ENCODE measurements around the gene TBC1D23. TPM values are rescaled to one million over a fixed set of nuclear protein-coding genes. Genes with fewer than 3 reads are reported as not detected.

Gene TBC1D23
- total and polyA plus RNA-seq, 9 of the 15 experiments (the other 6 are each of a cell fraction or from before 2014, with no cell fraction given), result 23.4 to 85.8 (median 43.7) TPM

DNA sequence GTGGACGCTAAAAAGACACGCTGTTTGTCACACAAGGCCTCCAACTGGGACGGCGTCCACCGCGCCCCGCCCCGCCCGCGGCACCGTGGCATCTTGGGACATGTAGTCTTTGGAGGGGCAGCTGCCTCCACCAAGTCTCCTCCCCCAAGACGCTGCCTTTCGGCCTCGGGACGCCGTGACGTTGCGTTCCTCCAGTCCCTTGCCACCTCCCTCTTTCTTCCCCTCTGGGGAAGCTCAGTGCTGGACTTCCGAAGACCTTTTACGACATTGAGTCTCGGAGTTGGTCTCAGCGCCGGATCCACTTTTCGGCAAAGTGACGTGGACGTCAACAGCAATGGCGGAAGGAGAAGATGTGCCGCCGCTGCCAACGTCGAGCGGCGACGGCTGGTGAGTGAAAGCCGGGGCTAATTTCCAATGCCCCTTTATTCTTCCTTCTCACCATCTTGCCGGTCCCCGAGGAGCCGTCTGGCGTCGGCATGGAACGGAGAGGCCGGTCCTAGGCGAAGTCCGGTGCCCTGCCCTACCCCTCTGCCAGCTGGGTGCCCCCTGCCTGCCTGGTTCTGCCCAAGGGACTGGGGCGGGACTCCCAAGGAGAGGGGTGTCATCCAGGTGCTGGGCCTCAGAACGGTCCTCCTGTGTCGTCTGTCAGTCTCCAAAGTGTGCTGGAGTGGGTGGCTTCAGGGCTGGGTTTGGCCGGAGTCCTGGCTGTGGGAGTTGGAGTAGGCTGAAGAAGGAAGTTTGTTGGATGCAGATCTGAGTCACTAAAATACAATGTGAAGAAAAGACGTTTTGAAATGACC, at the start of gene TBC1D23 (continued):
- TF ChIP-seq, protein P1, sequence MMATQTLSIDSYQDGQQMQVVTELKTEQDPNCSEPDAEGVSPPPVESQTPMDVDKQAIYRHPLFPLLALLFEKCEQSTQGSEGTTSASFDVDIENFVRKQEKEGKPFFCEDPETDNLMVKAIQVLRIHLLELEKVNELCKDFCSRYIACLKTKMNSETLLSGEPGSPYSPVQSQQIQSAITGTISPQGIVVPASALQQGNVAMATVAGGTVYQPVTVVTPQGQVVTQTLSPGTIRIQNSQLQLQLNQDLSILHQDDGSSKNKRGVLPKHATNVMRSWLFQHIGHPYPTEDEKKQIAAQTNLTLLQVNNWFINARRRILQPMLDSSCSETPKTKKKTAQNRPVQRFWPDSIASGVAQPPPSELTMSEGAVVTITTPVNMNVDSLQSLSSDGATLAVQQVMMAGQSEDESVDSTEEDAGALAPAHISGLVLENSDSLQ (IDR thresholded peaks at IDR 0.05), result peak; percentile 71
- TF ChIP-seq GABPA (tag; conservative IDR thresholded peaks at IDR 0.05; ENCODE audit: low read depth) (peak; percentile 54), NR2F6 (CRISPR knock-in tag; IDR thresholded peaks at IDR 0.05) (peak; percentile 69; the same call in 1 of the 2 replicates)
- TF ChIP-seq, protein P2, sequence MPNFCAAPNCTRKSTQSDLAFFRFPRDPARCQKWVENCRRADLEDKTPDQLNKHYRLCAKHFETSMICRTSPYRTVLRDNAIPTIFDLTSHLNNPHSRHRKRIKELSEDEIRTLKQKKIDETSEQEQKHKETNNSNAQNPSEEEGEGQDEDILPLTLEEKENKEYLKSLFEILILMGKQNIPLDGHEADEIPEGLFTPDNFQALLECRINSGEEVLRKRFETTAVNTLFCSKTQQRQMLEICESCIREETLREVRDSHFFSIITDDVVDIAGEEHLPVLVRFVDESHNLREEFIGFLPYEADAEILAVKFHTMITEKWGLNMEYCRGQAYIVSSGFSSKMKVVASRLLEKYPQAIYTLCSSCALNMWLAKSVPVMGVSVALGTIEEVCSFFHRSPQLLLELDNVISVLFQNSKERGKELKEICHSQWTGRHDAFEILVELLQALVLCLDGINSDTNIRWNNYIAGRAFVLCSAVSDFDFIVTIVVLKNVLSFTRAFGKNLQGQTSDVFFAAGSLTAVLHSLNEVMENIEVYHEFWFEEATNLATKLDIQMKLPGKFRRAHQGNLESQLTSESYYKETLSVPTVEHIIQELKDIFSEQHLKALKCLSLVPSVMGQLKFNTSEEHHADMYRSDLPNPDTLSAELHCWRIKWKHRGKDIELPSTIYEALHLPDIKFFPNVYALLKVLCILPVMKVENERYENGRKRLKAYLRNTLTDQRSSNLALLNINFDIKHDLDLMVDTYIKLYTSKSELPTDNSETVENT (CRISPR knock-in tag; IDR thresholded peaks at IDR 0.05), result peak; percentile 18; the same call in 1 of the 2 replicates

DNA sequence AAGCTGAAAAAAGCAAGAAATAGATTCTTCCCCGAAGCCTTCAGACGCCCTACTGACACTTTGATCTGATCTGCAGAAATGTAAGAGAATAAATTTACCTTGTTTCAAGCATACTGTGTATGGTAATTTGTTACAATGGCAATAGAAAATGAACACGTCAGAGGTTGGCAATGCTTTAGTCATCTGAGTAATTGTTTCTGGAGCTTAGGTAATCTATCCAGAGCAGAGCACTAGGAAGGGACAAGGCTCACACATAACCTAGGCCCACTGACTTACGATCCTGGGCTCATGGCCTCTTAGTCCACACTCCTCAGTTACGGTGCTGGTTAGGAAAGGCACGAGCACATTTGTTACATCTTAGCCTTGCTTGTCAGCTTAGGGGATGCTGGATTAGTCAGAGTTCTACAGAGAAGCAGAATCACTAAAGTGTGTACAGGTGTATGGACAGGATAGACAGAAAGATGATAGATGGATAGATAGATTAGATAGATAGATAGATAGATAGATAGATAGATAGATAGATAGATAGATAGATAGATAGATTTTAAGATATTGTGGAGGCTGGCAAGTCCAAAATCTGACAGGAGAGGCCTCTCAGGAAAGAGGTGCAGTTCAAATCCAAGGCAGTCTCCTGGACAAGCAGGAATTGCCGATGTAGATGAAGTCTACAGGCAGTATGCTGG, 46.8 kb upstream of the TBC1D23 start:
- BruUV-seq (replicated peaks), result no TSS peak
- Histone ChIP-seq H3K27me3 (ENCODE audit: control insufficient read depth in 2 of 2, insufficient read depth in 2 of 2, low read length in 2 of 2) (no peaks in the 10 kb centered on the region), H3K79me2 (ENCODE audit: control insufficient read depth, insufficient read depth, low read length) (no peaks in the 10 kb centered on the region), H3K36me3 (ENCODE audit: control insufficient read depth, insufficient read depth, low read length) (no peaks in the 10 kb centered on the region), H3K4me2 (ENCODE audit: insufficient read depth, low read length) (no peak overlapping the region), H3K27ac (ENCODE audit: extremely low read depth, low read depth, low read length) (no peak overlapping the region), H3K9me3 (replicated peaks; ENCODE audit: control insufficient read depth, insufficient read depth, low read depth, low read length) (no peaks in the 10 kb centered on the region), H2AFZ (ENCODE audit: low read depth, low read length) (no peak overlapping the region), H3K4me3 (no peak overlapping the region), H4K20me1 (replicated peaks; ENCODE audit: control insufficient read depth, insufficient read depth, low read length) (no peaks in the 10 kb centered on the region), H3K9ac (ENCODE audit: insufficient read depth in 1 of 2, low read depth in 2 of 2, low read length in 2 of 2) (no peak overlapping the region), H3K9me1 (ENCODE audit: control insufficient read depth, insufficient read depth, low read length) (no peaks in the 10 kb centered on the region), H3K4me1 (replicated peaks in 1 of 2; ENCODE audit: control insufficient read depth in 2 of 2, insufficient read depth in 2 of 2, low read length in 2 of 2) (no peaks in the 10 kb centered on the region; a peak in 1 of 5 replicates)
- in situ Hi-C loops (cut with MboI), result no loop called here
- ChIA-PET CTCF (ENCODE audit: low intra/inter-chr PET ratio) (no interaction called here), POLR2A (no interaction called here)
- TF ChIP-seq, protein P3, sequence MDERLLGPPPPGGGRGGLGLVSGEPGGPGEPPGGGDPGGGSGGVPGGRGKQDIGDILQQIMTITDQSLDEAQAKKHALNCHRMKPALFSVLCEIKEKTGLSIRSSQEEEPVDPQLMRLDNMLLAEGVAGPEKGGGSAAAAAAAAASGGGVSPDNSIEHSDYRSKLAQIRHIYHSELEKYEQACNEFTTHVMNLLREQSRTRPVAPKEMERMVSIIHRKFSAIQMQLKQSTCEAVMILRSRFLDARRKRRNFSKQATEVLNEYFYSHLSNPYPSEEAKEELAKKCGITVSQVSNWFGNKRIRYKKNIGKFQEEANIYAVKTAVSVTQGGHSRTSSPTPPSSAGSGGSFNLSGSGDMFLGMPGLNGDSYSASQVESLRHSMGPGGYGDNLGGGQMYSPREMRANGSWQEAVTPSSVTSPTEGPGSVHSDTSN (CRISPR knock-in tag; IDR thresholded peaks at IDR 0.05; ENCODE audit: low read depth), result no peak
- TF ChIP-seq, protein P3 (tag; conservative IDR thresholded peaks at IDR 0.05; ENCODE audit: low read depth), result no peak
- no peak for TF ChIP-seq SMARCB1 (IDR thresholded peaks at IDR 0.05; ENCODE audit: insufficient read length, low read depth)
- no peak for TF ChIP-seq ZNF253 (CRISPR knock-in tag; conservative IDR thresholded peaks at IDR 0.05)
- peak; percentile 26; the same call in 1 of the 2 replicates for TF ChIP-seq GATAD2B (IDR thresholded peaks at IDR 0.05; ENCODE audit: borderline replicate concordance)
- TF ChIP-seq, protein P4, sequence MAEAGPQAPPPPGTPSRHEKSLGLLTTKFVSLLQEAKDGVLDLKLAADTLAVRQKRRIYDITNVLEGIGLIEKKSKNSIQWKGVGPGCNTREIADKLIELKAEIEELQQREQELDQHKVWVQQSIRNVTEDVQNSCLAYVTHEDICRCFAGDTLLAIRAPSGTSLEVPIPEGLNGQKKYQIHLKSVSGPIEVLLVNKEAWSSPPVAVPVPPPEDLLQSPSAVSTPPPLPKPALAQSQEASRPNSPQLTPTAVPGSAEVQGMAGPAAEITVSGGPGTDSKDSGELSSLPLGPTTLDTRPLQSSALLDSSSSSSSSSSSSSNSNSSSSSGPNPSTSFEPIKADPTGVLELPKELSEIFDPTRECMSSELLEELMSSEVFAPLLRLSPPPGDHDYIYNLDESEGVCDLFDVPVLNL (CRISPR knock-in tag; IDR thresholded peaks at IDR 0.05; ENCODE audit: low read depth), result no peak
- TF ChIP-seq DACH1 (IDR thresholded peaks at IDR 0.05; ENCODE audit: partially characterized antibody), result peak; percentile 95
- no peak for TF ChIP-seq NRF1 (conservative IDR thresholded peaks at IDR 0.05 in 1 of 2, IDR thresholded peaks at IDR 0.05 in 1 of 2)
- no peak for FAIRE-seq
- no peak for ATAC-seq
- no peak for DNase-seq (ENCODE audit: extremely low read depth in 1 of 4, low spot score in 3 of 4)
- intact Hi-C loops (cut with micrococcal nuclease), result no loop called here
- WGBS (ENCODE audit: insufficient coverage, low coverage, missing lambda C conversion rate), result 35% methylated on average over 7 of the region's 7 CpGs

All from K562 (cell line).